Measurements from ENCODE around the gene KDM6A.

DNA sequence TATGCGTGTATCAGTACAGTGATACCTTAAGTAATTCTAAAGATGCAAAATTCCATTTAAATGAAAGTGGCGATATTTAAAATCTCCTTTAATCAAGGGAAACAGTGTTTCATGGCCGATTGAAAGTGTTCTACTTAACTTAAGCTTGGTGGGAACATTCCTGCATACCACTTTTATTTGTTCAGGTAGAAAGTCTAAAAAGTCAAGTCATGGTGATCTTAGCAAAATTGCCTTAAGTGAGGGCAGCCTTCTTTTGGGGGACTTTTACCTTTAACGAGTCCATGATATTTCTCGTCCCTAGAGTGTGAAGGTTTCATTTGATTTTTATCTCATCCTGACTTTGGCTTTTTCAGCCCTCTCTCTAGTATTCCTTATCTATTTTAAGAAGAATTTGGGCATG is 149.2 kb downstream of the KDM6A start:
- TF ChIP-seq, protein P1, sequence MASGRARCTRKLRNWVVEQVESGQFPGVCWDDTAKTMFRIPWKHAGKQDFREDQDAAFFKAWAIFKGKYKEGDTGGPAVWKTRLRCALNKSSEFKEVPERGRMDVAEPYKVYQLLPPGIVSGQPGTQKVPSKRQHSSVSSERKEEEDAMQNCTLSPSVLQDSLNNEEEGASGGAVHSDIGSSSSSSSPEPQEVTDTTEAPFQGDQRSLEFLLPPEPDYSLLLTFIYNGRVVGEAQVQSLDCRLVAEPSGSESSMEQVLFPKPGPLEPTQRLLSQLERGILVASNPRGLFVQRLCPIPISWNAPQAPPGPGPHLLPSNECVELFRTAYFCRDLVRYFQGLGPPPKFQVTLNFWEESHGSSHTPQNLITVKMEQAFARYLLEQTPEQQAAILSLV (tag; IDR thresholded peaks at IDR 0.05) = no peak
- TF ChIP-seq NFIC (IDR thresholded peaks at IDR 0.05) = no peak
- TF ChIP-seq, protein P2, sequence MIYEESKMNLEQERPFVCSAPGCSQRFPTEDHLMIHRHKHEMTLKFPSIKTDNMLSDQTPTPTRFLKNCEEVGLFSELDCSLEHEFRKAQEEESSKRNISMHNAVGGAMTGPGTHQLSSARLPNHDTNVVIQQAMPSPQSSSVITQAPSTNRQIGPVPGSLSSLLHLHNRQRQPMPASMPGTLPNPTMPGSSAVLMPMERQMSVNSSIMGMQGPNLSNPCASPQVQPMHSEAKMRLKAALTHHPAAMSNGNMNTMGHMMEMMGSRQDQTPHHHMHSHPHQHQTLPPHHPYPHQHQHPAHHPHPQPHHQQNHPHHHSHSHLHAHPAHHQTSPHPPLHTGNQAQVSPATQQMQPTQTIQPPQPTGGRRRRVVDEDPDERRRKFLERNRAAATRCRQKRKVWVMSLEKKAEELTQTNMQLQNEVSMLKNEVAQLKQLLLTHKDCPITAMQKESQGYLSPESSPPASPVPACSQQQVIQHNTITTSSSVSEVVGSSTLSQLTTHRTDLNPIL (CRISPR knock-in tag; IDR thresholded peaks at IDR 0.05) = no peak
- TF ChIP-seq RB1 (IDR thresholded peaks at IDR 0.05; ENCODE audit: low read depth) = no peak
- no peak for TF ChIP-seq CBFA2T3 (IDR thresholded peaks at IDR 0.05)
- TF ChIP-seq, protein P3, sequence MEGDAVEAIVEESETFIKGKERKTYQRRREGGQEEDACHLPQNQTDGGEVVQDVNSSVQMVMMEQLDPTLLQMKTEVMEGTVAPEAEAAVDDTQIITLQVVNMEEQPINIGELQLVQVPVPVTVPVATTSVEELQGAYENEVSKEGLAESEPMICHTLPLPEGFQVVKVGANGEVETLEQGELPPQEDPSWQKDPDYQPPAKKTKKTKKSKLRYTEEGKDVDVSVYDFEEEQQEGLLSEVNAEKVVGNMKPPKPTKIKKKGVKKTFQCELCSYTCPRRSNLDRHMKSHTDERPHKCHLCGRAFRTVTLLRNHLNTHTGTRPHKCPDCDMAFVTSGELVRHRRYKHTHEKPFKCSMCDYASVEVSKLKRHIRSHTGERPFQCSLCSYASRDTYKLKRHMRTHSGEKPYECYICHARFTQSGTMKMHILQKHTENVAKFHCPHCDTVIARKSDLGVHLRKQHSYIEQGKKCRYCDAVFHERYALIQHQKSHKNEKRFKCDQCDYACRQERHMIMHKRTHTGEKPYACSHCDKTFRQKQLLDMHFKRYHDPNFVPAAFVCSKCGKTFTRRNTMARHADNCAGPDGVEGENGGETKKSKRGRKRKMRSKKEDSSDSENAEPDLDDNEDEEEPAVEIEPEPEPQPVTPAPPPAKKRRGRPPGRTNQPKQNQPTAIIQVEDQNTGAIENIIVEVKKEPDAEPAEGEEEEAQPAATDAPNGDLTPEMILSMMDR (IDR thresholded peaks at IDR 0.05 in 2 of 3, conservative IDR thresholded peaks at IDR 0.05 in 1 of 3; ENCODE audit: insufficient read depth in 2 of 3, low read depth in 1 of 3, low read length in 3 of 3) = no peak
- no peak for TF ChIP-seq EGR1 (conservative IDR thresholded peaks at IDR 0.05)
- TF ChIP-seq DPF2 (IDR thresholded peaks at IDR 0.05) = peak; percentile 33
- TF ChIP-seq POLR2AphosphoS5 (IDR thresholded peaks at IDR 0.05; ENCODE audit: control insufficient read depth, insufficient read depth, low read depth, low read length) = no peak
- TF ChIP-seq TBP (optimal IDR thresholded peaks at IDR 0.05; ENCODE audit: low read depth, low read length) = no peak
- no peak for TF ChIP-seq FOXM1 (IDR thresholded peaks at IDR 0.05; ENCODE audit: low read depth)
- TF ChIP-seq FOXM1 (CRISPR knock-in tag; IDR thresholded peaks at IDR 0.05; ENCODE audit: low read depth) = no peak
- no peak for TF ChIP-seq GTF2A2 (tag; IDR thresholded peaks at IDR 0.05)
- TF ChIP-seq MXI1 (IDR thresholded peaks at IDR 0.05; ENCODE audit: low read depth, low read length) = no peak
